Ovary (tissue), 3 donors: ENCODE results near the gene XPO6.

Source experiments
- CTCF ChIP-seq, 3 donors: fragments of 450-650 bp in 2 of 3; fragments of 200-600 bp in 1 of 3; IDR thresholded peaks; one replicate each; pipeline versions ENCODE4 v1.5.1 to v1.8.0; 2016 to 2022; ENCODE audit warnings: antibody characterized with exemption in 3 of 3, mild to moderate bottlenecking in 1 of 3
- EP300 ChIP-seq: sonication (generic); formaldehyde crosslinking; IDR thresholded peaks from one replicate; pipeline ENCODE4 v1.6.1; 2017; ENCODE audit warnings: antibody characterized with exemption
- POLR2A ChIP-seq: fragments of 450-650 bp; IDR thresholded peaks from one replicate; pipeline ENCODE4 v1.6.1; 2017; ENCODE audit warnings: antibody characterized with exemption, mild to moderate bottlenecking, moderate library complexity
- donor health status: DM: no; HTN: no; CAD: no.

- TF ChIP-seq POLR2A (no peak), CTCF (IDR thresholded peaks at IDR 0.05) (no peak), EP300 (no peak)
Observed at GRCh38 chr16:28117168-28117565, 94.6 kb downstream of the XPO6 start.
